NCI-H345 (cell line): ENCODE data around the gene IL34.

Source experiments
- DNase-seq: peaks from one replicate; lab custom pipeline; 2025; lab: John Stamatoyannopoulos, UW

IL34 gene

GRCh38 chr16:70689035-70689969 lies 42.9 kb downstream of the IL34 start:
- DNase-seq, result no peak

GRCh38 chr16:70689970-70690891 lies 43.9 kb downstream of the IL34 start:
- DNase-seq, result no peak

- DNase-seq, result no peak
Observed at GRCh38 chr16:70691223-70692129, 45.1 kb downstream of the IL34 start.

- no peak for DNase-seq
Observed at GRCh38 chr16:70692130-70692872, 45.9 kb downstream of the IL34 start.

- DNase-seq, result no peak
Observed at GRCh38 chr16:70692873-70693671, 46.7 kb downstream of the IL34 start.

GRCh38 chr16:70694088-70694867 lies 47.9 kb downstream of the IL34 start:
- DNase-seq, result no peak

GRCh38 chr16:70694868-70695218 lies 48.5 kb downstream of the IL34 start:
- DNase-seq, result no peak

- DNase-seq, result no peak
Observed at GRCh38 chr16:70695331-70696070, 49.1 kb downstream of the IL34 start.

GRCh38 chr16:70696355-70696754 lies 50.0 kb downstream of the IL34 start:
- DNase-seq, result no peak

- no peak for DNase-seq
Observed at GRCh38 chr16:70696952-70697593, 50.7 kb downstream of the IL34 start.

GRCh38 chr16:70697594-70698170 lies 51.3 kb downstream of the IL34 start:
- DNase-seq, result no peak

- no peak for DNase-seq
Observed at GRCh38 chr16:70698901-70699300, 52.5 kb downstream of the IL34 start.

GRCh38 chr16:70699696-70700095 lies 53.3 kb downstream of the IL34 start:
- no peak for DNase-seq

GRCh38 chr16:70700101-70701020 lies 54.0 kb downstream of the IL34 start:
- peak; percentile 16 for DNase-seq

- no peak for DNase-seq
Observed at GRCh38 chr16:70701036-70701435, 54.7 kb downstream of the IL34 start.

GRCh38 chr16:70701596-70701995 lies 55.2 kb downstream of the IL34 start:
- no peak for DNase-seq

- DNase-seq, result no peak
Observed at GRCh38 chr16:70701998-70702397, 55.6 kb downstream of the IL34 start.
